ENCODE data around the gene TSSC4.

The TSSC4 gene

DNA sequence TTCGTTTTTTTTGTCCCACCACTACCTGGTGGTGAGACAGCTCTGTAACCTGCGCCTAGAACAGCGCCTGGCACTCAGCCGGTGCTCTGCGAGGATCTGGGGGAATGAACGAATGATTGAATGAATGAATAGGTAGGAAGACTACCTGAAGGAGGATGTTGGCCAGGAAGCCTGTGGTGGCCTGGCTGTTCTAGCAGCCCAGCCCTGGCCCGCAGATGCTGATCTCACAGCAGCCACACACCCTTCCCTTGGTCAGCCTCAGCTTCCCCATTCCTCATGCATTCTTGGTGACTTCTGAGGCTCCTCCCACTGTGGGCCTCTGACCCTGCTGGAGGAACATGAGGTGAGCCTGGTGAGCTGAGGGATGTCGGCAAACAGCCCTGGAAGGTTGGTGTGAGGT, 40.1 kb downstream of the TSSC4 start:
- peaks cover 2 to 5% of the 10 kb centered on the region in 2 donors for H3K9me3 ChIP-seq (ENCODE audit: control insufficient read depth in 2 of 2, low read length in 2 of 2)
- H3K27me3 ChIP-seq (ENCODE audit: control insufficient read depth in 1 of 2, insufficient read depth in 2 of 2, low read length in 2 of 2), result peaks cover 16 to 19% of the 10 kb centered on the region in 2 donors
- H3K4me3 ChIP-seq (ENCODE audit: low read length in 2 of 2), result no peak overlapping the region
- H3K4me1 ChIP-seq (ENCODE audit: control insufficient read depth, insufficient read depth, low read length), result peaks cover 3% of the 10 kb centered on the region
- H3K27ac ChIP-seq (ENCODE audit: low read length), result no peak overlapping the region
- no peak overlapping the region for H3K9ac ChIP-seq (ENCODE audit: low read length in 2 of 2)
- H3K36me3 ChIP-seq (ENCODE audit: control insufficient read depth in 2 of 2, insufficient read depth in 2 of 2, low read length in 2 of 2), result no peaks in the 10 kb centered on the region

DNA sequence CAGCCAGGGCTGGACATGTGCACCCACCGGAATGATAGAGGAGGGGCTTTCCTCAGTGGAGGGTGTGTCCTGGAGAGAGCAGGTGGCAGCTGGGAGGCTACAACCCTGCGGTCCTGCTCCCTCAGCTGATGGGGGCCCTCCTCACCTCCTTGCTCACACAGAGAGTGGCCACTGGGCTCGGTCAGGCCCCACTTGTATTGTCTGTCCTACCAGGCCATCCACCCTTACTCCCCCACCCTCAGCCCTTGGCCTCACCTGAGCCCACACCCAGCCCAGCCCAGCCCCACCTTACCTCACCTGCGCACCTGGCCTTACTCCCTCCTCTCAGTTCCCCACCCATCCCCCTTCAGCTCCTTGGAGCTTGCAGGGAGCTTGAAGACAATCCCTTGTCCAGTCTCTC, 40.6 kb downstream of the TSSC4 start:
- Histone ChIP-seq H3K9me3 (ENCODE audit: control insufficient read depth in 2 of 2, low read length in 2 of 2) (peaks cover 2 to 5% of the 10 kb centered on the region in 2 donors), H3K4me3 (ENCODE audit: low read length in 2 of 2) (no peak overlapping the region), H3K36me3 (ENCODE audit: control insufficient read depth in 2 of 2, insufficient read depth in 2 of 2, low read length in 2 of 2) (no peaks in the 10 kb centered on the region), H3K27me3 (ENCODE audit: control insufficient read depth in 1 of 2, insufficient read depth in 2 of 2, low read length in 2 of 2) (peaks cover 19 to 22% of the 10 kb centered on the region in 2 donors), H3K9ac (ENCODE audit: low read length in 2 of 2) (no peak overlapping the region), H3K27ac (ENCODE audit: low read length) (no peak overlapping the region), H3K4me1 (ENCODE audit: control insufficient read depth, insufficient read depth, low read length) (peaks cover 3% of the 10 kb centered on the region)

DNA sequence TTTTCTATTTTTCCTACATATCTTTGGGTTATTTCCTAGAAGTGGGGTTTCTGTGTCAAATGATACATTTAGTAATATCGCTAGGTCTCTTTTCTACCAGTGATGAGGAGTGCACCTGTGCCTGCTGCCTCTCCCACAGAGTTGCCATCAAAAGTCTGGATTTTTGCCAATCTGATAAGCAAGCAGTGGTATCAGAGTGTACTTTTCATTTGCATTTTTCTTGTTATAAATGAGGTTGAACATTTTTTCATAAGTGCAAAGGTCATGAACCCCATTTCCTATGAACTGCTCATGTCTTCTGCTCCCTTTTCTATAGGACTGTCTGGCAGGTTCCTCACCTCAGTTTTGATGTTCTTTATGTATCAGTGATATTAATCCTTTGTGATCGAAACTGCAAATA, 42.0 kb downstream of the TSSC4 start:
- Histone ChIP-seq H3K4me3 (ENCODE audit: low read length in 2 of 2) (no peak overlapping the region), H3K9ac (ENCODE audit: low read length in 2 of 2) (no peak overlapping the region), H3K4me1 (ENCODE audit: control insufficient read depth, insufficient read depth, low read length) (peaks cover 3% of the 10 kb centered on the region), H3K9me3 (ENCODE audit: control insufficient read depth in 2 of 2, low read length in 2 of 2) (peaks cover 2 to 5% of the 10 kb centered on the region in 2 donors), H3K36me3 (ENCODE audit: control insufficient read depth in 2 of 2, insufficient read depth in 2 of 2, low read length in 2 of 2) (no peaks in the 10 kb centered on the region), H3K27ac (ENCODE audit: low read length) (no peak overlapping the region), H3K27me3 (ENCODE audit: control insufficient read depth in 1 of 2, insufficient read depth in 2 of 2, low read length in 2 of 2) (peaks cover 17 to 21% of the 10 kb centered on the region in 2 donors)

- peaks cover 20 to 24% of the 10 kb centered on the region in 2 donors for H3K27me3 ChIP-seq (ENCODE audit: control insufficient read depth in 1 of 2, insufficient read depth in 2 of 2, low read length in 2 of 2)
- no peak overlapping the region for H3K4me3 ChIP-seq (ENCODE audit: low read length in 2 of 2)
- H3K4me1 ChIP-seq (ENCODE audit: control insufficient read depth, insufficient read depth, low read length), result peaks cover 6% of the 10 kb centered on the region
- peaks cover 2 to 5% of the 10 kb centered on the region in 2 donors for H3K9me3 ChIP-seq (ENCODE audit: control insufficient read depth in 2 of 2, low read length in 2 of 2)
- H3K9ac ChIP-seq (ENCODE audit: low read length in 2 of 2), result no peak overlapping the region
- H3K27ac ChIP-seq (ENCODE audit: low read length), result no peak overlapping the region
- H3K36me3 ChIP-seq (ENCODE audit: control insufficient read depth in 2 of 2, insufficient read depth in 2 of 2, low read length in 2 of 2), result no peaks in the 10 kb centered on the region
Measured at GRCh38 chr11:2443406-2443805, 42.9 kb downstream of the TSSC4 start.

DNA sequence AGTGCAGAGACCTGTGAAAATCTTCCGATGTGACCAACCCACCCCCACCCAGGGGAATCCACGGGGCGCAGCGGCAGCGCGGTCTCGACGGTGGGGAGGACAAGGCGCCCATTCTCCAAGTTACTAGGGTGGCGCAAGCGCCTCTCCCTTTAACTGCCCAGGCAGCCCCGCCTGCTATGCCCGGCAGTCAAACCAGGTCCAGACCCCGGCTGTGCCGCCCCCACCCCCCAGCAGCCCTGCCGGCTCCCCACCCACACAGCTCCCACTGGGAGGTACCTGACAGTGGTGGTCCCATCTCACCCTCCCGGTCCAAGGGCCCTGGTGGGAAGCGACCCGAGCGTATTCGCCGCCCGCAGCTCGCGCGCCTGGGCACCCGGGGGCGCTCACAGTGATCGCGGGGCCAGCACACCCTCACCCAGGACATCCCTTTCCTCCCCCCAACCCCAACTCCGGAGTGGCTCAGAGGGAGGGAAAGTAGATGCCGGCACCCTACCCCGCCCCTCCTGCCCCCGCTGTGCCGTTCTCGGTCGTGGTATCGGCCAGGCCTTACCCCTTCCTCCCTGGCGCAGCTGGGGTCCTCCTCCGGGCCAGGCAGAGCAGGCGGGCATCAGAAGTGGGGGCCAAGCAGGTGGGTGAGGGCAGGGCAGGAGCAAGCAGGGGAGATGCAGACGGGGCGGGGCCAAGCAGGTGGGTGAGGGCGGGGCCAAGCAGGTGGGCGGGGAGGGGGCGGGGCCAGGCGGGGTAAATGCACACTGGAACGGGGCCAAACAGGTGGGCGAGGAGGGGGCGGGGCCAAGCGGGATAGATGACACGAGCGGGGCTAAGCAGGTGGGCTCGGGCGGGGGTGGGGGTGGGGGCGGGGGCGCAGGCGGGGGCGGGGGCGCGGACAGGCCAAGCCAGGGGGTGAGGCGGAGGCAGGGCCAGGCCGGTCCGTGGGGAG, 43.6 kb downstream of the TSSC4 start, which contains the start of gene TRPM5:
Gene TRPM5 (minus strand): TSS at position 634 of the 940 bp plus-strand sequence. CDS start 21,478 bp downstream, outside the sequence.
- Histone ChIP-seq H3K27ac (ENCODE audit: low read length) (no peak within 1 kb of the TSS), H3K4me1 (ENCODE audit: control insufficient read depth, insufficient read depth, low read length) (peaks cover 6% of the 10 kb centered on the region), H3K4me3 (ENCODE audit: low read length in 2 of 2) (peak within 1 kb of the TSS; percentile 19 to 47), H3K36me3 (ENCODE audit: control insufficient read depth in 2 of 2, insufficient read depth in 2 of 2, low read length in 2 of 2) (no peaks in the 10 kb centered on the region), H3K27me3 (ENCODE audit: control insufficient read depth in 1 of 2, insufficient read depth in 2 of 2, low read length in 2 of 2) (peaks cover 22 to 29% of the 10 kb centered on the region in 2 donors), H3K9ac (ENCODE audit: low read length in 2 of 2) (no peak within 1 kb of the TSS), H3K9me3 (ENCODE audit: control insufficient read depth in 2 of 2, low read length in 2 of 2) (peaks cover 2 to 5% of the 10 kb centered on the region in 2 donors)

GRCh38 chr11:2444821-2445745, 44.5 kb downstream of the TSSC4 start, which contains the start of gene KCNQ1:
Gene KCNQ1, plus strand, starts transcription at chr11:2445008. Its CDS starts 91 bp downstream, at chr11:2445099.
- H3K36me3 ChIP-seq (ENCODE audit: control insufficient read depth in 2 of 2, insufficient read depth in 2 of 2, low read length in 2 of 2), result no peaks in the 10 kb centered on the region
- no peak within 1 kb of the TSS for H3K27ac ChIP-seq (ENCODE audit: low read length)
- peak within 1 kb of the TSS; percentile 19 to 47 for H3K4me3 ChIP-seq (ENCODE audit: low read length in 2 of 2)
- H3K4me1 ChIP-seq (ENCODE audit: control insufficient read depth, insufficient read depth, low read length), result peaks cover 6% of the 10 kb centered on the region
- peaks cover 22 to 34% of the 10 kb centered on the region in 2 donors for H3K27me3 ChIP-seq (ENCODE audit: control insufficient read depth in 1 of 2, insufficient read depth in 2 of 2, low read length in 2 of 2)
- H3K9me3 ChIP-seq (ENCODE audit: control insufficient read depth in 2 of 2, low read length in 2 of 2), result peaks cover 2 to 5% of the 10 kb centered on the region in 2 donors
- H3K9ac ChIP-seq (ENCODE audit: low read length in 2 of 2), result no peak within 1 kb of the TSS

DNA sequence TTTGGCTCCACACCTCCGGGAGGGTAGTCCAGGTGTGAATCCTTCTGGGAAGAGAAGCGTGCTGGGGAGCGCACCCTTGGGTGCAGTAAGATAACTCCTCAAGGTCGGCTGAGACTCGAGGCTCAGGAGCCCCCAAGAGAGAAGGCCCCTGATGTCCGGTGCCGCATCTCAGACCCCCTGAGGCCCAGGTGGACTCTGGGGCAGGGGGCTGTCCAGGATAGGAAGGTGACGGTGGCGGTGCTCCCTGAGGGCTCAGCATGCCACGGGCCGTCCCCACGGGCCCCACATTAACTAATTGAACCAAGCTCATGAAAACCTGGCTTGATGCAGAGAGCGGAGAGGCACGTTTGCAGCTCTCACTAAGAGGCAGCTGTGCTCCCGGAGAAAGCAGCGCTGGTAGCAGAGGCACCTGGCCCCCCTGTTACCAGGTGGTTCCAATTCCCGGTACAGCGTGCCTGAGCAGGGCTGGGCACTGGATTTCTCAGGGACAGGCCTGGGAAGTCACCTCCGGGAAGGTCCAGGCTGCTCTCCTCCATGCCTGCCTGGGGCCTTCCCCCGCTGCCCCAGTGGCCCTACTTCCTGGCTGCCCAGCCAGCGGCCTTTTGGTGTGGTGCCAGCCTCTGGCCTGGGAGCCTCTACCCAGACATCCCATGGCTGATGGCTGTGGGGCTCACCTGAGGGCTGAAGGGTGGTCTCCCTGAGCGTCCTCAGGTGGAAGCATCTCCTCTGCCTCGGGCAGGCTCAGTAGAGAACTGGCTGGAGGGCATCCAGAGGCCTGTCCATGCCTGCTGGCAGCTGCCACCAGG, 45.4 kb downstream of the TSSC4 start:
- Histone ChIP-seq H3K36me3 (ENCODE audit: control insufficient read depth in 2 of 2, insufficient read depth in 2 of 2, low read length in 2 of 2) (no peaks in the 10 kb centered on the region), H3K9ac (ENCODE audit: low read length in 2 of 2) (no peak overlapping the region), H3K27ac (ENCODE audit: low read length) (no peak overlapping the region), H3K4me1 (ENCODE audit: control insufficient read depth, insufficient read depth, low read length) (peaks cover 6% of the 10 kb centered on the region), H3K27me3 (ENCODE audit: control insufficient read depth in 1 of 2, insufficient read depth in 2 of 2, low read length in 2 of 2) (peaks cover 22 to 34% of the 10 kb centered on the region in 2 donors), H3K9me3 (ENCODE audit: control insufficient read depth in 2 of 2, low read length in 2 of 2) (peaks cover 2 to 5% of the 10 kb centered on the region in 2 donors), H3K4me3 (ENCODE audit: low read length in 2 of 2) (peak overlapping the region; percentile 19 to 47)

- H3K36me3 ChIP-seq (ENCODE audit: control insufficient read depth in 2 of 2, insufficient read depth in 2 of 2, low read length in 2 of 2), result no peaks in the 10 kb centered on the region
- no peak overlapping the region for H3K9ac ChIP-seq (ENCODE audit: low read length in 2 of 2)
- H3K27me3 ChIP-seq (ENCODE audit: control insufficient read depth in 1 of 2, insufficient read depth in 2 of 2, low read length in 2 of 2), result peaks cover 24 to 37% of the 10 kb centered on the region in 2 donors
- H3K9me3 ChIP-seq (ENCODE audit: control insufficient read depth in 2 of 2, low read length in 2 of 2), result peaks cover 2 to 5% of the 10 kb centered on the region in 2 donors
- H3K27ac ChIP-seq (ENCODE audit: low read length), result no peak overlapping the region
- peaks cover 6% of the 10 kb centered on the region for H3K4me1 ChIP-seq (ENCODE audit: control insufficient read depth, insufficient read depth, low read length)
- H3K4me3 ChIP-seq (ENCODE audit: low read length in 2 of 2), result no peak overlapping the region
Measured at GRCh38 chr11:2446590-2447252, 46.2 kb downstream of the TSSC4 start.

DNA sequence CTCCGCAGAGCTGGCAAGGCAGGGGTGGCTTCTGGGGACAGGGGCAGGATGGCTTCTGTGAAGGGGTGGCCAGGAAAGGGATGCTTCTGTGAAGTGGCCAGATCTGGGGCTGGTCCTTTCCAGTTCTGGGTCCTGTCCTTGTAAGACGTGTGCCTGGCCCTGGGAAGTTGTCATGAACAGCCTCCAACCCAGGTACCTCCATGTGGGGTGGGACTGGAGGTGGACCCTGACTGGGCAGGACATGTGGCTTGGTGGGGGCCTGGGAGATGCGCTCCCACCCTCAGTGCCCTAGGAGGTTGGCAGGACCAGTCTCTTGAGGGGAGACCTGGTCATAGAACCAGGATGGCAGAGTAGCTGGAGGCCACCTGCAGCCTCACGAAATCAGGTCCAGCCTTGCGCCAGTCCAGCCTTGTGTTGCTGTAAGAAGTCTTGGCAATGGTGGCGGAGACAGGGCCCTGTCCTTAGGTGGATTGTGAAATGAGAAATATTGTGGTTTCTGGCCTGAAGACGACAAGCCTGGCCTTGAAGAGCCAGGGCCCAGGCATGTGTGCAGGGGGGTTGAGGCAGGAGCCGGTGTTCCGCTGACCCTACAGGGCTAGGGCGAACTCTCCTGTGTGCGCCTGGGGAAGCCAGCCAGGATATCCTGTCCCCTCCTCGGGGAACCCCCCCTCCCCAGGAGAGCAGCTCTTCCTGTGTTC, 46.9 kb downstream of the TSSC4 start:
- peaks cover 2 to 5% of the 10 kb centered on the region in 2 donors for H3K9me3 ChIP-seq (ENCODE audit: control insufficient read depth in 2 of 2, low read length in 2 of 2)
- H3K27me3 ChIP-seq (ENCODE audit: control insufficient read depth in 1 of 2, insufficient read depth in 2 of 2, low read length in 2 of 2), result peaks cover 31 to 37% of the 10 kb centered on the region in 2 donors
- no peaks in the 10 kb centered on the region for H3K36me3 ChIP-seq (ENCODE audit: control insufficient read depth in 2 of 2, insufficient read depth in 2 of 2, low read length in 2 of 2)
- no peak overlapping the region for H3K27ac ChIP-seq (ENCODE audit: low read length)
- H3K4me1 ChIP-seq (ENCODE audit: control insufficient read depth, insufficient read depth, low read length), result peaks cover 6% of the 10 kb centered on the region
- no peak overlapping the region for H3K9ac ChIP-seq (ENCODE audit: low read length in 2 of 2)
- no peak overlapping the region for H3K4me3 ChIP-seq (ENCODE audit: low read length in 2 of 2)
